ENCODE data around the gene MAML3. TPM values are rescaled to one million over a fixed set of nuclear protein-coding genes. Genes with fewer than 3 reads are reported as not detected.

MAML3 gene
- total and polyA plus RNA-seq, 12 donors = 1.1 to 4.6 (median 2.6) TPM

DNA sequence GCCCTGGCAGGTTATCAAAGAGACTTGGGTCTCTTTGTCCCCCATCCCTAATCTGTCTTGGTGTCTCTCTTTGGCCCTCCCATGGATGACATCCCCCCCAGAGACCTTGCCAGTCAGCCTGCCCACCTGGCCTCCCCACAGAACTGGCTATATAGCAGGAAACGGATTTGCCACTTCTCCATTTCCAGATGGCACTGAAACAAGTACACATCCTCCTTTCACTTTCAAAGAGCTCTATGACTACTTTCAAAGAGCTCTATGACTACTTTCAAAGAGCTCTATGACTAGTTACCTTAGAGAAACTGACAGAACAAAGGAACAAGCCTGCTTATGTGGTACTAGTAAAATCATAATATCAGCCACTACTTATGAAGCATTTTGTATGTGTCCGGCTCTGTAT, 175.3 kb downstream of the MAML3 start:
- peak overlapping the region in 1 of 10 donors; percentile 21 for H3K27ac ChIP-seq
- no peak for DNase-seq
- H3K36me3 ChIP-seq = no peaks in the 10 kb centered on the region
- TF ChIP-seq, protein P1, sequence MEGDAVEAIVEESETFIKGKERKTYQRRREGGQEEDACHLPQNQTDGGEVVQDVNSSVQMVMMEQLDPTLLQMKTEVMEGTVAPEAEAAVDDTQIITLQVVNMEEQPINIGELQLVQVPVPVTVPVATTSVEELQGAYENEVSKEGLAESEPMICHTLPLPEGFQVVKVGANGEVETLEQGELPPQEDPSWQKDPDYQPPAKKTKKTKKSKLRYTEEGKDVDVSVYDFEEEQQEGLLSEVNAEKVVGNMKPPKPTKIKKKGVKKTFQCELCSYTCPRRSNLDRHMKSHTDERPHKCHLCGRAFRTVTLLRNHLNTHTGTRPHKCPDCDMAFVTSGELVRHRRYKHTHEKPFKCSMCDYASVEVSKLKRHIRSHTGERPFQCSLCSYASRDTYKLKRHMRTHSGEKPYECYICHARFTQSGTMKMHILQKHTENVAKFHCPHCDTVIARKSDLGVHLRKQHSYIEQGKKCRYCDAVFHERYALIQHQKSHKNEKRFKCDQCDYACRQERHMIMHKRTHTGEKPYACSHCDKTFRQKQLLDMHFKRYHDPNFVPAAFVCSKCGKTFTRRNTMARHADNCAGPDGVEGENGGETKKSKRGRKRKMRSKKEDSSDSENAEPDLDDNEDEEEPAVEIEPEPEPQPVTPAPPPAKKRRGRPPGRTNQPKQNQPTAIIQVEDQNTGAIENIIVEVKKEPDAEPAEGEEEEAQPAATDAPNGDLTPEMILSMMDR (IDR thresholded peaks at IDR 0.05) = no peak
- H3K9me3 ChIP-seq = no peaks in the 10 kb centered on the region
- WGBS, 2 donors = 82 to 83% methylated on average over 2 of the region's 2 CpGs
- intact Hi-C loops (cut with DNase I) = no loop called here
- no peak overlapping the region for H3K4me3 ChIP-seq
- H3K27me3 ChIP-seq = no peaks in the 10 kb centered on the region
- peaks cover 0 to 60% (median 19%) of the 10 kb centered on the region in 9 donors for H3K4me1 ChIP-seq
- ATAC-seq = peak in 3 of 8 donors; percentile 18 to 39 (median 29)

DNA sequence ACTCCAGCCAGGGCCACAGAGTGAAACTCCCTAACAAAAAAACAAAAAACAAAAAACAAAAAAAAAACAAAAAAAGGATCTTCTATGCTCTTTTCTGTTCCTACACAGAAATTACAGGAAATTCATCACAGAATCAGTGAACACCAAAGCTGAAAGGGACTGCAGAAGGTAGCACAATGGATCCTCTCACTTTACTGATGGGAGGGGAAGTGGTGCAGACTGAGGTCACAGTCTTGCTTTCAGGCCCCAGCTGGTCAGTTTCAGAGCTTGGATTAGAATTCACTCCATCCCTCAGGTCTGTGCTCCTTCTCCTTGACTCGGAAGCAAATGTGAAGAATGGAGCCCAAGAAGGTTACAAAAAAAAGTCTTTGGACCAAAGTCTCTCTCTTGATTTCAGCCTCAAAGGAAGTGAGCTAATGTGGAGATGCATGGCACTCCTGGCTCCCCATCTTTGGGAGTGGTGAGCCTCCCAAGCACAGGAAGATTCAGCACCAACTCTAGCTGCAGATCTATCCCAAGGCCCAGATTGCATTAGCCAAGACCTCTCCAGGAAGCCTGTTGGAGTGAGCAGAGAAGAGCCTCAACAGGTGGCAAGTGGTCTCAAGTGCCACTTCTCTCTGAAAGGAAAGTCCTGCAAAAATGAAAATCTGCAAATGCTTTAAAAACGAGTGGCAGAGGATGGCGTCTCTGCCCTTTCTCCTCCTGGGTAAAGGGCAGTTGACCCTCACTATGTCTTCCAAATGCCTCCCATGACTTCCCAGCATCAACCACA, 176.0 kb downstream of the MAML3 start:
- ATAC-seq (no peak), DNase-seq (no peak)
- WGBS, 2 donors = 92% methylated on average over 3 of the region's 3 CpGs
- TF ChIP-seq, protein P1 (IDR thresholded peaks at IDR 0.05) = no peak
- no peaks in the 10 kb centered on the region for H3K9me3 ChIP-seq
- no peaks in the 10 kb centered on the region for H3K36me3 ChIP-seq
- no peaks in the 10 kb centered on the region for H3K27me3 ChIP-seq
- no peak overlapping the region for H3K4me3 ChIP-seq
- peak overlapping the region in 1 of 10 donors; percentile 21 for H3K27ac ChIP-seq
- intact Hi-C loops (cut with DNase I) = no loop called here
- H3K4me1 ChIP-seq = peaks cover 0 to 60% (median 19%) of the 10 kb centered on the region in 9 donors

DNA sequence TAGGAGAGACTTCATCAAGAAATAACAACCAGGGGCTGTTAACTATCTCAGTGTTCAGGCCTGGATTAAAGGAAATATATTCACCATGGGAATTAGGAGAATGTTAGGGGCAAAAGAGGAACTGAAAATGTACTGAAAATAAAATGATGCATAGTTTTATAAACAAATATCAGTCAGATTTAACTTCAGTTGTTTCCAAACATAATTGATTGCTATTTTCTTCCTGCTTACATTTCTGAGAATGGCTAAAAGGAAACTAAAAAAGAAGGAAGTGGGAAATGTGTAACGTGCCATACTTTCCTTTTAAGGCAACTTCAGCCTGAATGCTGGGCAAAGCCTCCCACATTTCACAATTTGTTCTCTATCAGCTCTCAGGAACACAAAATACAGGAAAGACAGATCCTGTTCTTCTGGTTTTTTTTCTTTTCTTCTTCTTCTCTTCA, 178.1 kb downstream of the MAML3 start:
- Histone ChIP-seq H3K4me1 (peaks cover 0 to 68% (median 30%) of the 10 kb centered on the region in 9 donors), H3K9me3 (no peaks in the 10 kb centered on the region), H3K36me3 (no peaks in the 10 kb centered on the region), H3K27me3 (no peaks in the 10 kb centered on the region), H3K4me3 (no peak overlapping the region), H3K27ac (peak overlapping the region in 8 of 10 donors; percentile 21 to 85 (median 65))
- WGBS, 2 donors = 27 to 63% methylated on average over 1 of the region's 1 CpG
- DNase-seq (no peak), ATAC-seq (peak in 6 of 8 donors; percentile 58 to 84 (median 64))
- TF ChIP-seq, protein P1 (IDR thresholded peaks at IDR 0.05) = no peak
- intact Hi-C loops (cut with DNase I) = no loop called here

DNA sequence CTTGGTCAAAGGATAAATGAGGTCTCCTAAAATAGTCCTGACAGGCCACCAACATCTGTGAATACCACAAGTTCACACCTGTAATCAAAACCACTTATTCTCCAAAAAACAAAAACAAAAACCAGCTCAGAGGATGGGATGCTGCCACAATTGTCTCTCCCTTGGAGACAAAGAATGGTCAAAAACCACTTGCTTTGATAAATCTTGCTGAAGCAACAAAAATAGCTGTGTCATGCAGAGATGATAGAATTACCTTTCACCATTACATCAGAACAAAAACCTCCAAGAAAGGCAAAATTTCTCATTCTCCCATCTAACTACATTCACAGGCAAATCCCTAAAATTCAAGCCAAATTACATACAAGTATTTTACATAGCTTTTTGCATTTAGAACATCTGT, 180.4 kb downstream of the MAML3 start:
- intact Hi-C loops (cut with DNase I) = no loop called here

More for the DNA sequence above, 180.4 kb downstream of the MAML3 start:
- peak overlapping the region in 1 of 10 donors; percentile 3 for H3K27ac ChIP-seq
- DNase-seq (no peak), ATAC-seq (no peak)
- H3K36me3 ChIP-seq = no peaks in the 10 kb centered on the region
- H3K27me3 ChIP-seq = no peaks in the 10 kb centered on the region
- H3K9me3 ChIP-seq = no peaks in the 10 kb centered on the region
- TF ChIP-seq, protein P1 (IDR thresholded peaks at IDR 0.05) = no peak
- H3K4me1 ChIP-seq = peaks cover 0 to 63% (median 45%) of the 10 kb centered on the region in 9 donors
- H3K4me3 ChIP-seq = no peak overlapping the region

Data from heart right ventricle (tissue), 16 donors.